Prostate gland (tissue), 2 donors: ENCODE results near the gene COX19. TPM values are rescaled to one million over a fixed set of nuclear protein-coding genes. Genes with fewer than 3 reads are reported as not detected.
A peak's percentile ranks its signal among the peaks of the same experiment; 100 is the strongest.

Experiments
- DNase-seq: peaks from one replicate; pipeline ENCODE4 v3.0.0-alpha.2; 2019; ENCODE audit warnings: low spot score
- H3K27ac ChIP-seq, 2 donors: fragments of 200-600 bp; sonication (generic); 2 replicates each; pipeline ENCODE4 v1.5.1; 2017 to 2019
- H3K27me3 ChIP-seq: fragments of 200-600 bp; sonication (generic); replicated peaks from 2 replicates; pipeline ENCODE4 v1.5.1; 2019; ENCODE audit not compliant: insufficient read depth
- H3K36me3 ChIP-seq, 2 donors: fragments of 200-600 bp; sonication (generic); 1 replicate in 1 of 2; 2 replicates in 1 of 2; pipeline versions ENCODE4 v1.5.1 to v1.8.1; 2017 to 2019
- H3K4me1 ChIP-seq: fragments of 200-600 bp; sonication (generic); replicated peaks from 2 replicates; pipeline ENCODE4 v1.5.1; 2019
- H3K4me3 ChIP-seq, 2 donors: fragments of 200-600 bp; sonication (generic); 2 replicates each; pipeline ENCODE4 v1.5.1; 2017 to 2019
- H3K9me3 ChIP-seq: fragments of 200-600 bp; sonication (generic); 2 replicates; pipeline ENCODE4 v1.5.1; 2017
- CTCF ChIP-seq, 4 experiments: fragments of 200-600 bp in 2 of 4; fragments of 450-650 bp in 2 of 4; sonication (generic) in 2 of 4; IDR thresholded peaks; 1 replicate in 3 of 4; 2 replicates in 1 of 4; pipeline ENCODE4 v1.5.1; 2016 to 2019; ENCODE audit warnings: antibody characterized with exemption in 4 of 4, mild to moderate bottlenecking in 2 of 4, moderate library complexity in 2 of 4
- POLR2A ChIP-seq: fragments of 450-650 bp; IDR thresholded peaks from one replicate; pipeline ENCODE4 v1.6.1; 2016; ENCODE audit warnings: antibody characterized with exemption, mild to moderate bottlenecking
- POLR2AphosphoS5 ChIP-seq: sonication (generic); formaldehyde crosslinking; IDR thresholded peaks from one replicate; pipeline ENCODE4 v1.6.1; 2017; ENCODE audit warnings: antibody characterized with exemption
- WGBS: methylation state at CpG from one replicate; pipeline ENCODE4 v1.1.5; 2018; 5-methylcytosine and 5-hydroxymethylcytosine counted together
- intact Hi-C: fragments of 100-400 bp; cut with DNase I; formaldehyde crosslinking; loops from one replicate; pipeline ENCODE4 v1.14.2; 2022
- total RNA-seq, 2 donors: library from RNA; depleted of rRNA; stranded (reverse); fragments of >200 nt; gene quantifications; one replicate each; pipeline ENCODE4 v1.1.0, GENCODE V29; 2016

Gene COX19
- total RNA-seq, 2 donors from 2014 or later: 11.3 to 17.0 TPM

GRCh38 chr7:1021931-1022330 lies 46.6 kb upstream of the COX19 start:
- no peak overlapping the region for H3K4me3 ChIP-seq
- no peak overlapping the region for H3K27ac ChIP-seq
- H3K4me1 ChIP-seq: no peaks in the 10 kb centered on the region
- no peaks in the 10 kb centered on the region for H3K9me3 ChIP-seq
- WGBS: 96% methylated on average over 16 of the region's 25 CpGs
- H3K36me3 ChIP-seq: no peaks in the 10 kb centered on the region
- intact Hi-C loops: no loop called here
- H3K27me3 ChIP-seq: no peaks in the 10 kb centered on the region
- TF ChIP-seq POLR2A (no peak), POLR2AphosphoS5 (no peak), CTCF (IDR thresholded peaks at IDR 0.05) (no peak)
- DNase-seq: no peak

- WGBS: 93% methylated on average over 7 of the region's 7 CpGs
- Histone ChIP-seq H3K27me3 (no peaks in the 10 kb centered on the region), H3K4me1 (no peaks in the 10 kb centered on the region), H3K4me3 (no peak overlapping the region), H3K9me3 (no peaks in the 10 kb centered on the region), H3K27ac (no peak overlapping the region), H3K36me3 (no peaks in the 10 kb centered on the region)
- no peak for TF ChIP-seq POLR2A
- TF ChIP-seq CTCF (IDR thresholded peaks at IDR 0.05): no peak
- TF ChIP-seq POLR2AphosphoS5: no peak
- intact Hi-C loops: no loop called here
- DNase-seq: no peak
These were observed 46.0 kb upstream of the COX19 start for GRCh38 chr7:1021366-1021765.

GRCh38 chr7:1020849-1021251 lies 45.5 kb upstream of the COX19 start:
- no peak for DNase-seq
- 91% methylated on average over 6 of the region's 7 CpGs for WGBS
- Histone ChIP-seq H3K27ac (no peak overlapping the region), H3K27me3 (no peaks in the 10 kb centered on the region), H3K4me3 (no peak overlapping the region), H3K36me3 (no peaks in the 10 kb centered on the region), H3K9me3 (no peaks in the 10 kb centered on the region), H3K4me1 (no peaks in the 10 kb centered on the region)
- intact Hi-C loops: no loop called here
- no peak for TF ChIP-seq POLR2A
- TF ChIP-seq CTCF (IDR thresholded peaks at IDR 0.05): peak in 1 of 4 experiments; percentile 27

- H3K9me3 ChIP-seq: no peaks in the 10 kb centered on the region
- no peak overlapping the region for H3K4me3 ChIP-seq
- no peak for DNase-seq
- H3K36me3 ChIP-seq: no peaks in the 10 kb centered on the region
- no peak overlapping the region for H3K27ac ChIP-seq
- no peaks in the 10 kb centered on the region for H3K27me3 ChIP-seq
- WGBS: 97% methylated on average over 33 of the region's 42 CpGs
- H3K4me1 ChIP-seq: no peaks in the 10 kb centered on the region
- intact Hi-C loops: no loop called here
- no peak for TF ChIP-seq POLR2AphosphoS5
- TF ChIP-seq CTCF (IDR thresholded peaks at IDR 0.05): no peak
- TF ChIP-seq POLR2A: no peak
These were observed 44.7 kb upstream of the COX19 start for GRCh38 chr7:1019789-1020610.

GRCh38 chr7:1019255-1019785 lies 44.0 kb upstream of the COX19 start:
- no peak for TF ChIP-seq POLR2AphosphoS5
- Histone ChIP-seq H3K36me3 (no peaks in the 10 kb centered on the region), H3K9me3 (no peaks in the 10 kb centered on the region), H3K4me3 (no peak overlapping the region), H3K4me1 (no peaks in the 10 kb centered on the region), H3K27ac (no peak overlapping the region), H3K27me3 (no peaks in the 10 kb centered on the region)
- intact Hi-C loops: no loop called here
- DNase-seq: no peak
- 91% methylated on average over 14 of the region's 14 CpGs for WGBS
